Lower leg skin (tissue), 4 donors: ENCODE data around the gene SV2C. TPM values are rescaled to one million over a fixed set of nuclear protein-coding genes. Genes with fewer than 3 reads are reported as not detected.

Experiments
- DNase-seq, 2 donors: peaks; one replicate each; pipeline ENCODE4 v3.0.0-alpha.2; 2019; ENCODE audit warnings: low spot score in 2 of 2
- H3K4me3 ChIP-seq: fragments of 200-600 bp; sonication (generic); 2 replicates; pipeline ENCODE4 v1.5.1; 2017; ENCODE audit warnings: mild to moderate bottlenecking, low read depth; ENCODE audit not compliant: poor library complexity, severe bottlenecking
- POLR2A ChIP-seq, 2 donors: fragments of 450-650 bp; IDR thresholded peaks; one replicate each; pipeline ENCODE4 v1.6.1; 2016 to 2017; ENCODE audit warnings: antibody characterized with exemption in 2 of 2, mild to moderate bottlenecking in 1 of 2, moderate library complexity in 1 of 2
- WGBS, 2 donors: methylation state at CpG; one replicate each; pipeline ENCODE4 v1.1.5; 2018; 5-methylcytosine and 5-hydroxymethylcytosine counted together
- intact Hi-C: fragments of 100-400 bp; cut with DNase I; formaldehyde crosslinking; loops from one replicate; pipeline ENCODE4 v1.15.0; 2023; ENCODE audit warnings: low total_unique reads
- total RNA-seq, 4 donors: library from RNA; depleted of rRNA; stranded (reverse); fragments of >200 nt; gene quantifications; one replicate each; pipeline ENCODE4 v1.1.0, GENCODE V29; 2016
- TF ChIP-seq, protein P1 (sequence below), 3 donors: fragments of 450-650 bp; IDR thresholded peaks; one replicate each; pipeline ENCODE4 v1.5.1; 2016; ENCODE audit warnings: antibody characterized with exemption in 3 of 3, mild to moderate bottlenecking in 3 of 3, moderate library complexity in 2 of 3

Gene SV2C
- total RNA-seq, 4 donors from 2014 or later, result 0.04 to 0.63 (median 0.24) TPM

DNA sequence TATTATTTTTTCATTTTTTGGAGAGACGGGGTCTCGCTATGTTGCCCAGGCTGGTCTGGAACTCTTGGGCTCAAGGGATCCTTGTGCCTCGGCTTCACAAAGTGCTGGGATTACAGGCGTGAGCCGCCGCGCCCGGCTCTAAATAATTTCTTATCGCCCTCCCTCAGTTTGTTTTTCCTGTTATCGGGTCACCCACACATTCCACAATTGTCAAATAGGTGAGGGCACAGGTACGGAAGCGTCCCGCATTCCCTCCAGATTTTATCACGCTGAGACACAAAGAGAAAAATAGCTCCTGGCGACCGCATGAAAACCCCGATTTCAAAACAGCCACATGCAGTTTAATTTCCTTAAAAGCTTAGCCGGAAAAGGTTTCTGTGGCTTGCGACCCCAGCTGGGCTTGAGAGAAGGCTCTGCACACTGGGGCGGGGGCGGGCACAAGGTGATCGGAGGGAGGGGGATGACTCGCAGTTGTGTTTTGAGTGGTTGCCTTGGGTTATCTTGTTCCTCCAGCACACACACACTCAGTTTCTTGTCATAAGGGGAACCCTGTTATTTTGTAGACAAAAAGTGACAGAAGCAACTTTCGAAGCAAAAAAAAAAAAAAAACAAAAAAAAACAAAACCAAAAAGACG, 319.2 kb downstream of the SV2C start:
- H3K4me3 ChIP-seq, result no peak overlapping the region
- 2% methylated on average over 25 of the region's 25 CpGs for WGBS, 2 donors
- intact Hi-C loops, result no loop called here
- peak; percentile 30 to 84 for DNase-seq
- no peak for TF ChIP-seq POLR2A (IDR thresholded peaks at IDR 0.05)
- TF ChIP-seq, protein P1, sequence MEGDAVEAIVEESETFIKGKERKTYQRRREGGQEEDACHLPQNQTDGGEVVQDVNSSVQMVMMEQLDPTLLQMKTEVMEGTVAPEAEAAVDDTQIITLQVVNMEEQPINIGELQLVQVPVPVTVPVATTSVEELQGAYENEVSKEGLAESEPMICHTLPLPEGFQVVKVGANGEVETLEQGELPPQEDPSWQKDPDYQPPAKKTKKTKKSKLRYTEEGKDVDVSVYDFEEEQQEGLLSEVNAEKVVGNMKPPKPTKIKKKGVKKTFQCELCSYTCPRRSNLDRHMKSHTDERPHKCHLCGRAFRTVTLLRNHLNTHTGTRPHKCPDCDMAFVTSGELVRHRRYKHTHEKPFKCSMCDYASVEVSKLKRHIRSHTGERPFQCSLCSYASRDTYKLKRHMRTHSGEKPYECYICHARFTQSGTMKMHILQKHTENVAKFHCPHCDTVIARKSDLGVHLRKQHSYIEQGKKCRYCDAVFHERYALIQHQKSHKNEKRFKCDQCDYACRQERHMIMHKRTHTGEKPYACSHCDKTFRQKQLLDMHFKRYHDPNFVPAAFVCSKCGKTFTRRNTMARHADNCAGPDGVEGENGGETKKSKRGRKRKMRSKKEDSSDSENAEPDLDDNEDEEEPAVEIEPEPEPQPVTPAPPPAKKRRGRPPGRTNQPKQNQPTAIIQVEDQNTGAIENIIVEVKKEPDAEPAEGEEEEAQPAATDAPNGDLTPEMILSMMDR (IDR thresholded peaks at IDR 0.05), result no peak

DNA sequence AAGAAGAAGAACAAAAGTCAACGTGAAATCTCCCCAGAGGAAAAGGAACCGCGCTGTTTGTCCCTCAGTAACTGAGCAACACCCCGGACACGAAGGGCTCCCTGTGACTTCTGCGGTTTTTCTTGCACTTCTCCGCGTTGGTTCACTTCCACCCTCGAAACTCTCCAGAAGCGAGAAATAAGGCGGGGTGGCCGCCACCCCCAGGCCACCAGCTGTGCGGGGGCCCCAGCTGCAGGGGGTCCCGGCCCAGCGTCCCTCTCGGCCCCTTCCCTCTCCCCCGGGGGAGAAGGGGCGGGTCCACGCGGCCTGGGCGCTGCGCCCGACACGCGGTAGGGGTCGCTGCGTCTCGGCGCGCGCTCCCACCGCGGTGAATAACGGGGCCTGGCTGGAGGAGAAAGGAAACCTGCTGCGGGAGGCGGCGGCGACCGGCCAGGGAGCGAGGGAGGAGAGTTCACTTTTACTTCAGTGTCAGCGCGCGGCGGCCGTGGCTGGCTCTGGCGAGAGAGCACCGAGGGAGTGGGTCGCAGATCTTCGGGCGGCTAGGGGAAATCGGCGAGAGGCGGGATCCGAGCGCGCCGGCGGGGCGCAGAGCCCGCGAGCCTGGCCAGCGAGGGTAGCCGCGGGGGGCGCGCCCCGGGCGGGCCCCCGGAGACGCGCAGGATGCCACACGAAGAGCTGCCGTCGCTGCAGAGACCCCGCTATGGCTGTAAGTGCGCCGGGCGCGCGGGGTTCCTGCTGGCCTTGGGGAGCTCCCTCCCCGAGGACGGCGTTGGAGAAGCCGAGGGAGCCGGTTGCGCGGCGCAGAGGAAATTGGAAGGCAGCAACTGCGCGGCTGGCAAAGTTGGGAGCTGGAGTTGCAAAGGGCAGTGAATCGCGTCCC, 319.9 kb downstream of the SV2C start, which contains the start of gene IQGAP2:
Gene IQGAP2 (plus strand): TSS at position 400 of the 880 bp plus-strand sequence. CDS start 261 bp downstream, at position 661.
- peak within 1 kb of the TSS; percentile 51 for H3K4me3 ChIP-seq
- 1% methylated on average over 49 to 69 of the region's 92 CpGs for WGBS, 2 donors
- TF ChIP-seq, protein P1 (IDR thresholded peaks at IDR 0.05), result peak in 1 of 3 donors; percentile 24
- no peak for TF ChIP-seq POLR2A (IDR thresholded peaks at IDR 0.05)
- peak; percentile 58 to 91 for DNase-seq
- intact Hi-C loops, result no loop called here
